ENCODE results near the gene OR5A1.

DNA sequence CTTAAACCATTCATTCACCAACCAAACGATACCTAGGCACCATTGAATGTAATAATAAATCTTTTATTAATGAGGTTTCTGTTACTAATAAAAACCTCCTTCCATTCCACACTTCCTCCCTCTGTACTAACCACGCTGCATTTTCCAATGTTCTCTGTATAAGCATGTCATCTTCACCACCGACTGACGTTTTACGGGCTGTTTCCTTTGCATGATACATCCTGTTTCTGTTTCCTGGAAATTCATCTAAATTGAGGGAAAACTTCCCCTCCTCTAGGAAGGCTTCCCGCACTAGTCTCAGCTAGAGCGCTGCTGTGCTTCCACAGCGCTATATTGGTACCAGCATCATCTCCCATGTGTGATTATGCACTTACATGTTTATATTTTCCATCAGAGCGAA lies 38.9 kb downstream of the OR5A1 start:
- TF ChIP-seq, protein P1, sequence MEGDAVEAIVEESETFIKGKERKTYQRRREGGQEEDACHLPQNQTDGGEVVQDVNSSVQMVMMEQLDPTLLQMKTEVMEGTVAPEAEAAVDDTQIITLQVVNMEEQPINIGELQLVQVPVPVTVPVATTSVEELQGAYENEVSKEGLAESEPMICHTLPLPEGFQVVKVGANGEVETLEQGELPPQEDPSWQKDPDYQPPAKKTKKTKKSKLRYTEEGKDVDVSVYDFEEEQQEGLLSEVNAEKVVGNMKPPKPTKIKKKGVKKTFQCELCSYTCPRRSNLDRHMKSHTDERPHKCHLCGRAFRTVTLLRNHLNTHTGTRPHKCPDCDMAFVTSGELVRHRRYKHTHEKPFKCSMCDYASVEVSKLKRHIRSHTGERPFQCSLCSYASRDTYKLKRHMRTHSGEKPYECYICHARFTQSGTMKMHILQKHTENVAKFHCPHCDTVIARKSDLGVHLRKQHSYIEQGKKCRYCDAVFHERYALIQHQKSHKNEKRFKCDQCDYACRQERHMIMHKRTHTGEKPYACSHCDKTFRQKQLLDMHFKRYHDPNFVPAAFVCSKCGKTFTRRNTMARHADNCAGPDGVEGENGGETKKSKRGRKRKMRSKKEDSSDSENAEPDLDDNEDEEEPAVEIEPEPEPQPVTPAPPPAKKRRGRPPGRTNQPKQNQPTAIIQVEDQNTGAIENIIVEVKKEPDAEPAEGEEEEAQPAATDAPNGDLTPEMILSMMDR (conservative IDR thresholded peaks at IDR 0.05): no peak
- no peak for TF ChIP-seq ZFX (IDR thresholded peaks at IDR 0.05)

Data from C4-2B (cell line).